Sigmoid colon (tissue), 4 donors: Measurements from ENCODE around the gene FKRP.

Experiments
- CTCF ChIP-seq, 4 experiments: fragments of 450-650 bp in 3 of 4; fragments of 200-600 bp in 1 of 4; IDR thresholded peaks; one replicate each; pipeline ENCODE4 v1.5.1; 2016 to 2019; ENCODE audit warnings: antibody characterized with exemption in 4 of 4, mild to moderate bottlenecking in 3 of 4, moderate library complexity in 2 of 4
- POLR2A ChIP-seq, 2 donors: fragments of 450-650 bp; IDR thresholded peaks; one replicate each; pipeline ENCODE4 v1.6.1; 2016; ENCODE audit warnings: antibody characterized with exemption in 2 of 2, mild to moderate bottlenecking in 2 of 2, moderate library complexity in 2 of 2
- POLR2AphosphoS5 ChIP-seq, 4 donors: sonication (generic); formaldehyde crosslinking; IDR thresholded peaks; one replicate each; pipeline ENCODE4 v1.6.1; 2017; ENCODE audit warnings: antibody characterized with exemption in 4 of 4

GRCh38 chr19:46776927-46777911 is 31.4 kb downstream of the FKRP start:
- TF ChIP-seq CTCF (IDR thresholded peaks at IDR 0.05) (no peak), POLR2A (IDR thresholded peaks at IDR 0.05) (no peak), POLR2AphosphoS5 (IDR thresholded peaks at IDR 0.05) (no peak)
